HEK293 (cell line): ENCODE measurements around the gene RAE1.

ENCODE experiments used
- CTCF ChIP-seq: fragments of 450-650 bp; formaldehyde crosslinking; IDR thresholded peaks from 2 replicates; pipeline ENCODE4 v1.5.1; 2016; ENCODE audit warnings: missing biosample characterization, missing genetic modification characterization
- REST ChIP-seq: fragments of 450-650 bp; formaldehyde crosslinking; IDR thresholded peaks from 2 replicates; pipeline ENCODE4 v1.5.1; 2016; ENCODE audit warnings: missing biosample characterization, missing genetic modification characterization
- SP2 ChIP-seq: fragments of 450-650 bp; formaldehyde crosslinking; IDR thresholded peaks from 2 replicates; pipeline ENCODE4 v1.5.1; 2016; ENCODE audit warnings: missing biosample characterization, missing genetic modification characterization
- TCF7L2 ChIP-seq: IDR thresholded peaks from 2 replicates; pipeline ENCODE4 v1.6.1; 2011; ENCODE audit warnings: low read depth, mild to moderate bottlenecking, inconsistent platforms, low read length, moderate library complexity, borderline replicate concordance
- ZBTB17 ChIP-seq: fragments of 450-650 bp; formaldehyde crosslinking; IDR thresholded peaks from 2 replicates; pipeline ENCODE4 v1.5.1; 2016; ENCODE audit warnings: missing biosample characterization, missing genetic modification characterization
- ZBTB7A ChIP-seq: fragments of 450-650 bp; formaldehyde crosslinking; IDR thresholded peaks from 2 replicates; pipeline ENCODE4 v1.5.1; 2016; ENCODE audit warnings: low read depth, missing biosample characterization, missing genetic modification characterization
- ZNF792 ChIP-seq: fragments of 450-650 bp; formaldehyde crosslinking; IDR thresholded peaks from 2 replicates; pipeline ENCODE4 v1.5.1; 2016; ENCODE audit warnings: missing biosample characterization, missing genetic modification characterization

- TF ChIP-seq ZNF792 = no peak
- no peak for TF ChIP-seq CTCF
- no peak for TF ChIP-seq REST (tag by site-specific recombination)
- TF ChIP-seq TCF7L2 = no peak
- no peak for TF ChIP-seq SP2 (tag by site-specific recombination)
- no peak for TF ChIP-seq ZBTB7A
- no peak for TF ChIP-seq ZBTB17
Measured at GRCh38 chr20:57414867-57415592, 64.0 kb downstream of the RAE1 start.
